GM12878 (cell line): ENCODE data around the gene KRTAP10-1. TPM values are rescaled to one million over a fixed set of nuclear protein-coding genes. Genes with fewer than 3 reads are reported as not detected.

Experiments
- ATAC-seq: fragments of 200-7000 bp; cut with Tn5 transposase; 3 replicates; pipeline ENCODE4 v1.9.1; 2020; ENCODE audit warnings: mild to moderate bottlenecking, moderate library complexity
- BruUV-seq: library from RNA; stranded (reverse); fragments of 400-500 nt; replicated peaks from 2 replicates; lab custom pipeline; 2021; lab: Mats Ljungman, UMichigan
- CTCF ChIA-PET: fragments of 300-600 bp; sonication (Branson Sonifier 250); formaldehyde crosslinking; extraction: SDS; loops from one replicate; lab custom pipeline; 2021; ENCODE audit warnings: inconsistent platforms; lab: Yijun Ruan, JAX
- POLR2A ChIA-PET: fragments of 350-600 bp; formaldehyde crosslinking; extraction: SDS; loops from one replicate; lab custom pipeline; 2021; ENCODE audit warnings: inconsistent platforms; lab: Charles Lee
- RAD21 ChIA-PET: fragments of 300-600 bp; sonication (Branson Sonifier 250); formaldehyde crosslinking; loops from one replicate; lab custom pipeline; 2023; ENCODE audit warnings: antibody characterized with exemption; ENCODE audit not compliant: unreplicated experiment; lab: Charles Lee
- SMC1A ChIA-PET: fragments of 300-600 bp; sonication (Branson Sonifier 250); formaldehyde crosslinking; loops from one replicate; lab custom pipeline; 2023; ENCODE audit not compliant: unreplicated experiment, uncharacterized antibody; lab: Charles Lee
- DNase-seq: peaks from one replicate; pipeline ENCODE4 v3.0.0-alpha.2; 2011; ENCODE audit warnings: low read depth, low spot score
- FAIRE-seq: peaks from 3 replicates; lab custom pipeline; 2011; peaks lifted over from hg19 to GRCh38; lab: Jason Lieb, UNC
- H2AFZ ChIP-seq: 2 replicates; pipeline ENCODE4 v1.6.0; 2011; ENCODE audit warnings: low read depth, low read length, control low read depth; ENCODE audit not compliant: control insufficient read depth
- H3K27ac ChIP-seq: 2 replicates; pipeline ENCODE4 v1.5.1; 2011; ENCODE audit warnings: control low read depth; ENCODE audit not compliant: control insufficient read depth, insufficient read depth
- H3K27me3 ChIP-seq, 2 experiments: replicated peaks in 1 of 2; 2 replicates each; pipeline versions ENCODE4 v1.6.0 to v1.6.1; 2011; ENCODE audit warnings: low read length in 1 of 2; ENCODE audit not compliant: control insufficient read depth in 2 of 2, insufficient read depth in 2 of 2
- H3K36me3 ChIP-seq, 2 experiments: 2 replicates each; pipeline ENCODE4 v1.5.1; 2011; ENCODE audit warnings: low read length in 1 of 2; ENCODE audit not compliant: control insufficient read depth in 2 of 2, insufficient read depth in 2 of 2
- H3K4me1 ChIP-seq: 2 replicates; pipeline ENCODE4 v1.6.1; 2011; ENCODE audit warnings: mild to moderate bottlenecking, low read length, moderate library complexity, mixed read lengths; ENCODE audit not compliant: control insufficient read depth, insufficient read depth
- H3K4me2 ChIP-seq: 2 replicates; pipeline ENCODE4 v1.6.0; 2011; ENCODE audit warnings: control low read depth; ENCODE audit not compliant: control insufficient read depth, insufficient read depth
- H3K4me3 ChIP-seq: fragments of 200-600 bp; sonication (generic); 2 replicates; pipeline ENCODE4 v1.5.1; 2016
- H3K79me2 ChIP-seq: 2 replicates; pipeline ENCODE4 v1.6.0; 2011; ENCODE audit warnings: low read length; ENCODE audit not compliant: control insufficient read depth, insufficient read depth
- H3K9ac ChIP-seq: 2 replicates; pipeline ENCODE4 v1.8.0; 2011; ENCODE audit warnings: low read length, control low read depth, mixed read lengths; ENCODE audit not compliant: control insufficient read depth, insufficient read depth
- H3K9me3 ChIP-seq: replicated peaks from 3 replicates; pipeline ENCODE4 v1.5.1; 2011; ENCODE audit warnings: mild to moderate bottlenecking, low read length; ENCODE audit not compliant: control insufficient read depth, insufficient read depth
- H4K20me1 ChIP-seq: 2 replicates; pipeline ENCODE4 v1.6.0; 2011; ENCODE audit not compliant: control insufficient read depth, insufficient read depth
- BCLAF1 ChIP-seq: fragments of 450-650 bp; IDR thresholded peaks from 2 replicates; pipeline ENCODE4 v1.6.1; 2017; ENCODE audit warnings: antibody characterized with exemption, mild to moderate bottlenecking, moderate library complexity
- CEBPZ ChIP-seq: fragments of 150-350 bp; IDR thresholded peaks from 2 replicates; pipeline ENCODE4 v1.6.1; 2016; ENCODE audit warnings: low read depth, low read length
- ETV6 ChIP-seq, 2 experiments: fragments of 450-650 bp in 1 of 2; IDR thresholded peaks in 1 of 2; conservative IDR thresholded peaks in 1 of 2; 2 replicates each; pipeline ENCODE4 v1.6.1; 2014; ENCODE audit warnings: antibody characterized with exemption in 1 of 2, borderline replicate concordance in 1 of 2, low read depth in 1 of 2, mild to moderate bottlenecking in 1 of 2, moderate library complexity in 1 of 2
- GATAD2B ChIP-seq: fragments of 450-650 bp; conservative IDR thresholded peaks from 2 replicates; pipeline ENCODE4 v1.6.1; 2017; ENCODE audit warnings: low read depth, mild to moderate bottlenecking, moderate library complexity
- IKZF1 ChIP-seq: fragments of 450-650 bp; conservative IDR thresholded peaks from 2 replicates; pipeline ENCODE4 v1.6.1; 2017; ENCODE audit warnings: antibody characterized with exemption, mild to moderate bottlenecking
- JUND ChIP-seq: IDR thresholded peaks from 2 replicates; pipeline ENCODE4 v1.6.1; 2012; ENCODE audit warnings: low read depth, mild to moderate bottlenecking, low read length, improper control_type of control experiment, moderate library complexity
- SIN3A ChIP-seq: IDR thresholded peaks from 2 replicates; pipeline ENCODE4 v1.6.1; 2012; ENCODE audit warnings: low read depth, low read length, improper control_type of control experiment
- SP1 ChIP-seq: IDR thresholded peaks from one replicate; pipeline ENCODE4 v1.6.1; 2011; ENCODE audit warnings: low read depth, low read length
- SRF ChIP-seq, 2 experiments: IDR thresholded peaks; 2 replicates each; pipeline ENCODE4 v1.6.1; 2011; ENCODE audit warnings: low read depth in 2 of 2, low read length in 2 of 2, mild to moderate bottlenecking in 1 of 2, moderate library complexity in 1 of 2
- STAT3 ChIP-seq: IDR thresholded peaks from 2 replicates; pipeline ENCODE4 v1.6.1; 2011; ENCODE audit warnings: low read depth, low read length, improper control_type of control experiment
- ZNF207 ChIP-seq: fragments of 450-650 bp; IDR thresholded peaks from 2 replicates; pipeline ENCODE4 v1.6.1; 2014; ENCODE audit warnings: antibody characterized with exemption, mild to moderate bottlenecking, borderline replicate concordance
- WGBS: methylation state at CpG from one replicate; pipeline ENCODE4 v1.1.6; 2016; ENCODE audit warnings: low lambda C conversion rate; ENCODE audit not compliant: insufficient replicate concordance, insufficient coverage; ENCODE audit errors: missing lambda C conversion rate; 5-methylcytosine and 5-hydroxymethylcytosine counted together
- in situ Hi-C: fragments of 300-500 bp; cut with MboI; formaldehyde crosslinking; loops from 9 replicates; pipeline ENCODE4 v1.14.3; 2018; ENCODE audit warnings: mixed read lengths
- intact Hi-C: fragments of 100-400 bp; cut with micrococcal nuclease; formaldehyde crosslinking; loops from one replicate; pipeline ENCODE4 v1.14.2; 2022; ENCODE audit not compliant: unreplicated experiment
- polyA plus RNA-seq, 11 experiments: library from polyadenylated mRNA; depleted of rRNA in 4 of 11; unstranded in 6 of 11; stranded (reverse) in 5 of 11; fragments of >200 nt; fragmentation: Nextera tagmentation in 4 of 11; fragmentation: Illumina TruSeq in 1 of 11; extraction: Ambion mirVana in 4 of 11; extraction: Trizol in 1 of 11; gene quantifications; 1 replicate in 1 of 11; 2 replicates in 10 of 11; pipeline versions ENCODE4 v1.2.1 to v1.2.3, GENCODE V29; 2011 to 2016; ENCODE audit warnings: inconsistent platforms in 2 of 11, missing spikeins in 2 of 11, low read depth in 1 of 11
- total RNA-seq, 4 experiments: library from RNA; depleted of rRNA in 3 of 4; stranded (reverse); fragments of >200 nt in 3 of 4; fragmentation: Illumina TruSeq in 1 of 4; extraction: Trizol in 1 of 4; gene quantifications; 2 replicates each; pipeline versions ENCODE4 v1.2.1 to v1.2.3, GENCODE V29; 2013 to 2021
- TF ChIP-seq, protein P1 (sequence below): IDR thresholded peaks from 2 replicates; pipeline ENCODE4 v1.6.1; 2011; ENCODE audit warnings: borderline replicate concordance, low read depth, mild to moderate bottlenecking, moderate library complexity, low read length; ENCODE audit not compliant: insufficient read depth, poor library complexity, severe bottlenecking

KRTAP10-1 gene
- total and polyA plus RNA-seq, 10 of the 15 experiments (the other 5 are each of a cell fraction or from before 2014, with no cell fraction given), result not detected

DNA sequence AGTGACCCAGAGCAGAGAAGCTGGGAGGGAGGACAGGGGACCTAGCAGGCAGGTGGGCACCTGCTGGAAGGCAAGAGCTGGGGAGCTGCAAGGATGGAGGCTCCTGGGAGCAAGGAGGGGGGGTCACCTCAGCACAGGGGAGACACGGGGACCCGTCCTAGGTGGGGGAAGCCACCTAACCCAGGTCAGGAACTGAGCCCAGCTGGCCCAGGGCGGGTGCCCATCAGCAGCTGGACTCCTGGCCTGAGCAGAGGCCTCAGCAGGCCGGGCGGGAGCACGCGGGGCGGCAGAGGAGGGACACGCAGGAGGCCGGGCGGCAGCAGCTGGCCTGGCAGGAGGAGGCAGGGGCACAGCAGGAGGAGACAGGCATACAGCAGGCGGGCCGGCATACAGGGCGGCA is 949 bp downstream of the KRTAP10-1 start:
- FAIRE-seq, result no peak
- WGBS, result 35% methylated on average over 8 of the region's 14 CpGs
- no peaks in the 10 kb centered on the region for H3K4me1 ChIP-seq
- H4K20me1 ChIP-seq, result no peaks in the 10 kb centered on the region
- no TSS peak for BruUV-seq
- intact Hi-C loops, result no loop called here
- H2AFZ ChIP-seq, result no peak overlapping the region
- H3K4me3 ChIP-seq, result no peak overlapping the region
- DNase-seq, result no peak
- in situ Hi-C loops, result no loop called here
- H3K9ac ChIP-seq, result no peak overlapping the region
- H3K27ac ChIP-seq, result no peak overlapping the region
- ChIA-PET SMC1A (no interaction called here), CTCF (no interaction called here), RAD21 (no interaction called here), POLR2A (no interaction called here)
- no peaks in the 10 kb centered on the region for H3K27me3 ChIP-seq
- no peak for ATAC-seq
- TF ChIP-seq SIN3A (no peak), SRF (IDR thresholded peaks at IDR 0.05; ENCODE audit: low read depth in 2 of 2, low read length in 2 of 2) (no peak), SP1 (no peak), ZNF207 (no peak), STAT3 (no peak), BCLAF1 (no peak), ETV6 (conservative IDR thresholded peaks at IDR 0.05 in 1 of 2, IDR thresholded peaks at IDR 0.05 in 1 of 2; ENCODE audit: borderline replicate concordance in 1 of 2, low read depth in 1 of 2) (no peak), IKZF1 (no peak), CEBPZ (no peak), JUND (no peak), GATAD2B (no peak)
- TF ChIP-seq, protein P1, sequence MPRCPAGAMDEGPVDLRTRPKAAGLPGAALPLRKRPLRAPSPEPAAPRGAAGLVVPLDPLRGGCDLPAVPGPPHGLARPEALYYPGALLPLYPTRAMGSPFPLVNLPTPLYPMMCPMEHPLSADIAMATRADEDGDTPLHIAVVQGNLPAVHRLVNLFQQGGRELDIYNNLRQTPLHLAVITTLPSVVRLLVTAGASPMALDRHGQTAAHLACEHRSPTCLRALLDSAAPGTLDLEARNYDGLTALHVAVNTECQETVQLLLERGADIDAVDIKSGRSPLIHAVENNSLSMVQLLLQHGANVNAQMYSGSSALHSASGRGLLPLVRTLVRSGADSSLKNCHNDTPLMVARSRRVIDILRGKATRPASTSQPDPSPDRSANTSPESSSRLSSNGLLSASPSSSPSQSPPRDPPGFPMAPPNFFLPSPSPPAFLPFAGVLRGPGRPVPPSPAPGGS, result no peak
- no peaks in the 10 kb centered on the region for H3K79me2 ChIP-seq
- H3K9me3 ChIP-seq, result no peaks in the 10 kb centered on the region; the same call in 2 of the 3 replicates
- H3K36me3 ChIP-seq, result no peaks in the 10 kb centered on the region
- H3K4me2 ChIP-seq, result no peak overlapping the region
